GM19372 (cell line): ENCODE results near the gene TUBB4B.

ENCODE experiments used
- ATAC-seq: cut with Tn5 transposase; IDR thresholded peaks from one replicate; pipeline ENCODE4 v1.9.1; 2021; ENCODE audit warnings: mild to moderate bottlenecking, low read depth, moderate library complexity; ENCODE audit not compliant: unreplicated experiment

The TUBB4B gene

GRCh38 chr9:137224830-137225694 lies 16.0 kb upstream of the TUBB4B start, which contains the start of gene CYSRT1:
CYSRT1 (plus strand) TSS chr9:137225174; CDS start chr9:137225622, 448 bp downstream.
- ATAC-seq, result no peak

DNA sequence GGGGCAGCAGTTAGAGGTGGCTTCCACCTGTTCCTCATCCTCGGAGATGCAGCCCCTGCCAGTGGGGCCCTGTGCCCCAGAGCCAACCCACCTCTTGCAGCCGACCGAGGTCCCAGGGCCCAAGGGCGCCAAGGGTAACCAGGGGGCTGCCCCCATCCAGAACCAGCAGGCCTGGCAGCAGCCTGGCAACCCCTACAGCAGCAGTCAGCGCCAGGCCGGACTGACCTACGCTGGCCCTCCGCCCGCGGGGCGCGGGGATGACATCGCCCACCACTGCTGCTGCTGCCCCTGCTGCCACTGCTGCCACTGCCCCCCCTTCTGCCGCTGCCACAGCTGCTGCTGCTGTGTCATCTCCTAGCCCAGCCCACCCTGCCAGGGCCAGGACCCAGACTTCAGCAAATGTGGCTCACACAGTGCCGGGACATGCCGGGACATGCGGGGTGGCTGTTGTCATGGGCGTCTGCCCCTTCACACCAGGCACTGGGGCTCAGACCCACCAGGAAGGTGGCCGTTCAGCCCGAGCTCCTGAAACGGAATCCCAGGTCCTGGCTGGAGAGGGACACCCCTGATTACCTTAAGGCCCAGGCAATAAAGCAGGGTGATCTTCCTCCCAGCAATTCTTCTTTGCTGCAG lies 15.3 kb upstream of the TUBB4B start:
- no peak for ATAC-seq

- no peak for ATAC-seq
These were observed 14.6 kb upstream of the TUBB4B start for GRCh38 chr9:137226338-137227053.

DNA sequence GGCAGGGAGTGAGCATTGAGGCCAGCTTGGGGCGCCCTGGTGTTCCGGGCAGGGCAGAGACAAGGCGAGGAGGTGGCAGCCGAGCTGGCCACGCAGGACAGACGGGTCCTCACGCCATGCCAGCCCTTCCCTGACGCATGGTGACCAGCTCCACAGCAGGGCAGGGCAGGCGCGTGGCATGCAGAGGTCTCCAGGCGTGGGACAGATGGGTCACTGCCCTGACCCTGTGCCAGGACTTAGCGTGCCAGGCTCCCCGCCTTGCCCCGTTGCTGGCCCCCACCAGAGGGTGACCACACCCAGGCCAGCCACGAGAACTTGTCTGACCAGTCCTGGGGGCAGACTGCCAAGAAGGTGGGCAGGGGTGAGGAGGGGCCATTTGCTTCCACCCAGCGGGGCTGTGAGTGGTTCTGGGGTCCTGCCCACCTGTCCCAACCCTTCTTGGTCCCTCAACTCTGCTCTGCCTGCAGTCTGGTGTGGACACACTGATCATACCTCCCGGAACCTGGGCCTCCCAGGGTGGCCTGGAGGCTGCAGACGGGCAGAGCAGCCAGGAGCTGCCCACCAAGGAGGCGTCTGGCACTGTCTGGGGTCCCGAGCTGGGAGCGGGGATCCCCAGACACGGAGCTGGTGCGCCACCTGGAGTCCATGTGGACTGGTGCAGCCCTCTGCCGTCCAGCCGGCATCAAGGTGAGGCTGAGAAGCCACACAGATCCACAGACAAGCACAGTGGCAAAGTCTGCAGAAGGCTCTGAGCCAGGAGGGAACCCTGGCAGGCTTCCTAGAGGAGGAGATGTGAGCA lies 13.8 kb upstream of the TUBB4B start, which contains the start of gene RNF224:
RNF224 (plus strand) TSS at position 449 of the 799 bp plus-strand sequence. CDS start 834 bp downstream, outside the sequence.
- no peak for ATAC-seq

- no peak for ATAC-seq
These were observed 13.1 kb upstream of the TUBB4B start for GRCh38 chr9:137227853-137228505.

- ATAC-seq, result no peak
These were observed 12.6 kb upstream of the TUBB4B start for GRCh38 chr9:137228506-137228967.

GRCh38 chr9:137228968-137229896 lies 11.9 kb upstream of the TUBB4B start:
- no peak for ATAC-seq

DNA sequence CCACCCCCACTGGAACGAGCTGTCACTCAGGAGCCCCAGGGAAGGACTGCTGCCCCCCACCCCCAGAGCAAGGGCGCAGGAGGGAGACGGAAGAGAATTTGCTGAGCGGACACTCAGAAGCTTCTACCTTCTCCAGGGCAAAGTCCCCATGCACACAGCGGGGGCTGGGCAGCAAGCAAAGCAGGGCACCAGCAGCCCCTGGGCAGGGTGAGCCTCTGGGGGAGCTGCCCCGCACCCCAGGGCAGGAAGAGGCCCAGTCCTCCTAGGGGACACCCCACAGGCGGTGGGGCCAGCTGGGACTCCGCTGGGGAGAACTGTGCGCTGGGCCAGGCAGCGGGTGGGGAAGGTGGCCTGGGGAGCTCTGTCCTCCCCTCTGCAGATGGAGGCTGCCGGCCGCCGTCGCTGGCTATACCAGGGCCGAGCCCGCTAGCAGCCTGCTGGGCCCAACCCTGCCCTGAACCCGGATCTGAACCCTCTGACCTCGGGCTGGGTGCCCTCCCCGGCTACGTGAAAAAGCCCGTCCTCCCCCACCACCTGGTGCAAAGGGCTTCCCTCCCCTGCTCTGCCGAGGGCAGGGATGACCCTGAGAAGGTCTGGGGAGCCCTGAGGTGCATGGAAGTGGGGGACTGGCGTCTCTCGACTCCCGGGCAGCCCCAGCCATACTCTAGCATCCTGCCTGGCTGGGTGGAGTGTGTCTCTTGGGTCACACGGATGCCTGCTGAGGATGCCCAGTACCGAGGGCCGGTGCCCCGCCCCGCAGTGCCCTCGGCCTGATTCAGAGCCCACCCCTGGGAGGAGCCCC lies 11.0 kb upstream of the TUBB4B start:
- ATAC-seq, result no peak

DNA sequence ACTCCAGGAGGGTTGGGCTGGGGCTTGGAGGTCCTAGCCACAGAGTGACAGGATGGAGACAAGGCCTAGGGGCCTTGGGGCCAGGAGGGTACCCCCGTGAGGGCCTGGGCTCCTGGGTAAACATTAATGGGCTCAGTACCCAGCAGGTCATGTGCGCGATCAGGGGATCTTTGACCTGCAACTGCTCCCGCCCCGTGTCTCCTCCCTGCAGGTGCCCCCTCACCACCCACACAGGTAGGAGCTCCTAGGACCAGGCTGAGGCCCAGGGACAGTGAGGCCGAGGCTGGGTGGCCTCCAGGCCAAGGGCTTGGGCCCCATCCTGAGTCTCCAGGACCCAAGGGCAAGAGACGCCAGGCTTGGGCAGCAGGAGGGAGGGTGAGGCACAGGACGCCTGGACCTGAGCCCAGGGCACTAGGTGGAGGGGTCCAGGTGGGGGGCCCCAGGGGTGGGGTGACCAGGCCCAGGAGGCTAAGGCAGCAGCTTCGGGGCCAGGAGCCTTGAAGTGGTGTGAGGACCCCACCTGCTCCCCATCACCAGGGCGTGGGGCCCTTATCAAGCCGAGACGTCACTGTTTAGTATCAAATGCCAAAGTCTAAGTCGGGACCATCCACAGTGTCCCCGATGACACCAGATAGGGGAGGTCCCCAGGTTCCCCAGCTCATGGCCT lies 10.2 kb upstream of the TUBB4B start, which contains the start of gene SLC34A3:
SLC34A3 (plus strand) TSS at position 197 of the 667 bp plus-strand sequence. CDS start 802 bp downstream, outside the sequence.
- no peak for ATAC-seq

DNA sequence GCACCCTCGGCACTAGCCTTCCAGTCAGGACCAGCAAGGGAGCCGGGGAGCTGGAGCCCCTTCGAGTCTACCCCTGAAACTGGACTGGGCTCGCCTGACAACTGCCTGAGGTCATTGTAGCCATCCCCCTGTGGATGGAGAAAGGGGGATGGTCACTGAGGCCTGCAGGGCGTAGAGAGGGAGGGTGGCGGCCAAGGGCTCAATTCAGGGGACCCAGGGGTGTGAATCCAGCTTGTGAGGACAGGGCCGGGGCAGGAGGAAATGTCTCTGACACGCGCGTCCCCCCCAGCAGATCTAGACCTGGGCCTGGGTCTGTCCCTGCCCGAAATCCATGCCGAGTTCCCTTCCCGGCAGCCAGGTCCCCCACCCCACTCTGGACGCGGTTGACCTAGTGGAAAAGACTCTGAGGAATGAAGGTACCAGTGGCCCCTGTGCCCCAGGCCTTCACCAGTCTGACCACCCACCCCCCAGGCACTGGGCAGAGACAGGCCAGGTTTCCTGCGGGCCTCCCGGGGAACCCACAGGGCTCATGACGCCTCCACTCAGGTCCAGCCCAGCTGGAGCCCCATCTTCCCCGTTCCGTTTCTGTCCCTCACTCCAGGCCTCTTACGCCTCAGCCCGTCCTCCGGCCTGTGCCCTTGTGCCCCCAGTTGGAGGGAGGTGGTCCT lies 9.6 kb upstream of the TUBB4B start:
- no peak for ATAC-seq

DNA sequence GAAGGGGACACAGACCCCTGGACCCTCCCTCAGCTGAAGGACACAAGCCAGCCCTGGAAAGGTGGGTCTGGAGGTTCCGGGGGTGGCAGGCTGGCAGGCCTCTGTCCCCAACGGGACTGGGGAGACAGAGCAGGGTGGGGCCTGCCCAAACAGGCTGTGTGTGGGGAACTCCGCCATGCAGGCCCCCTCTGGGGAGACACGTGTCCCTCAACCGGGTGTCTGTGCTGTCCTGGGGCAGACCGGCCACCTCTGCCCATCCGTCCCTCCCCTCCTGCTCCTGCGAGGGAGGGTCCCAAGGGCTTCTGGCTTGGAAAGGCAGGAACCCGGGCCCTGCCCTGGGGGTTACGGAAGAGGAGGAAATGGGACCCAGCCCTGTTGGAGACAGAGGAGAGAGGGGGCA lies 9.0 kb upstream of the TUBB4B start:
- no peak for ATAC-seq

DNA sequence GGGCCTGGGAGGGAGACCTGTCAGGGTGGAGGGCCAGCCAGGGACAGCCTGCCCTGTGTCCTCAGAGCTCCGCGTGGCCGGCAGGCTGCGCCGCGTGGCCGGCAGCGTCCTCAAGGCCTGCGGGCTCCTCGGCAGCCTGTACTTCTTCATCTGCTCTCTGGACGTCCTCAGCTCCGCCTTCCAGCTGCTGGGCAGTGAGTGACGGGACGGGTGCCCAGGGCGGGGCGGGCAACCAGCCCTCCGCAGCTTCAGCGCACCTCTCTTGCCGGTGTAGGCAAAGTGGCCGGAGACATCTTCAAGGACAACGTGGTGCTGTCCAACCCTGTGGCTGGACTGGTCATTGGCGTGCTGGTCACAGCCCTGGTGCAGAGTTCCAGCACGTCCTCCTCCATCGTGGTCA lies 8.6 kb upstream of the TUBB4B start:
- no peak for ATAC-seq

- no peak for ATAC-seq
These were observed 7.7 kb upstream of the TUBB4B start for GRCh38 chr9:137233143-137233980.

- ATAC-seq, result no peak
These were observed 6.9 kb upstream of the TUBB4B start for GRCh38 chr9:137234055-137234697.

DNA sequence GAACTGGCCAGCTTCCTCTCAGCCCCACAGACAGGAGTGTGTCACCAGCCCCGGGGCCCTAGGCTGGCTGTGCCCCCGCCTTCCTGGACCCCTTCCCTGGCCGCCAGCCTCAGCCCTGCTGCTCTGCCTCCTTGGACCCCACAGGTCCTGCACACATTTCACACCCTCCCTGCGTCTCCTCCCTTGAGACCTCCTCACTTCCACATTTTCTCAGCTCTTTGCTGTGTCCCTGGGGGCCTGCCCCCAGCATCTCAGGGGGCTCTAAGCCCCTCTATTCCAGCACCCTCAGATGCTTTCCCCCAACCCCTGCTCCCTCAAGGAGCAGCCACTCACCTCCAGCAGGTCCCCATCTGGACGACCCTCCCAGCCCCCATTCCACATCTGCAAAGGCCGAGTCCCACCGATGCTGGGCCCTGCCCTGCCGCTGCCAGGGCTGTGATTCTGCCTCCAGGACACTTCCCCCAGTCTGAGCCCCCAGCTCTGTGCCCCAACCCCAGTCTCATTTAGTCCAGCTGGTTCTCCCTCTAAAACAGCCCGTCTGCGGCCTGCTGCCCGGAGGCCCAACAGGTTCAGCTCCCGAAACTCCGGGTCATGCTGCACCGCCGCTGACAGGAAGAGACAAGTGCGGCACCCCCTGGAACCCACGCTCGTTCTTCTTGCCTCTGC lies 6.2 kb upstream of the TUBB4B start:
- ATAC-seq, result no peak
